NCI-H69 (cell line): Measurements from ENCODE around the gene RFX3.

ENCODE experiments used
- DNase-seq: peaks from one replicate; lab custom pipeline; 2025; lab: John Stamatoyannopoulos, UW

Gene RFX3

DNA sequence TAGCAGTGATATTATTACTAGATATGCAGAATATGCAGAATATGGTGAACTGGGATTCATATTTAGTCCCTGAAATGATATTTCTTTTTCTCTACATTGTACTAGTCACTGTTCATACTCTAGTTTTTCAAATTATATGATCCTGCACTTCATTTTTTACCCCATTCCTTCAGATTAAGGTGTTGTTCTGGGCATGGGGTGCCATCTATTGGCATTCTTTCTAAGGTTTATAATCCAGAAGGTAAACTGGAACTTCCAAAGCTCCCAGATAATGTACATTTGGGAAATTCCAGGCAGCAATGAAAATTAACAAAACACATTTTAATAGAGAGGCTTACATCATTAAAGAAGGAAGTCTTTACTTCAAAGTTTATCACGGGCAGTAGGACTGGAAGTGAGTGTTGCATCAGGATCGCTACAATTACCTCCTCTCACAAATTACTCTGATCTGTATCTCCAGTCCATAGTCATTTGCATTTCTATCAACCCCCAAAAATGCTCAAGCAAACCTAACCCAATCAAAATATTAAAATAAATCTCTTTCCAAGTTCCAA, 12.5 kb downstream of the RFX3 start:
- peak; percentile 81 for DNase-seq

GRCh38 chr9:3511551-3511950, 14.2 kb downstream of the RFX3 start:
- peak; percentile 62 for DNase-seq

DNA sequence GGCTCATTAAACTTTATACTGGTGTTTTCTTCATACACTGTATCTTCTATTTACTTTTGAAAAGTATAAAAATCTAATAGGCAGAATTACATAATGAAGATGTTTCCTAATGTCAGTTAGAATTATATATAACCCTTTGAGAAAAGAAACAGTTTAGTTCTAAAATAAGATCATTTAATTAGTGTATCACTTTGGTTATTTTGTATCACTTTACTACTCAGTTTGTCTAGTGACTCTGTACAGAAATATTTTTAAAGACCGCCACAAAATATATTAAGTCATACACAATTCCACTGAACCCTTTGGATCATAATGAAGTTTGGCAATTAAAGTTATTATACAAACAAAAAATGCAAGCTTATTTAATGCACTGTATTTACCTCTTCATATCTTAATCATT, 15.0 kb downstream of the RFX3 start:
- DNase-seq: no peak

DNA sequence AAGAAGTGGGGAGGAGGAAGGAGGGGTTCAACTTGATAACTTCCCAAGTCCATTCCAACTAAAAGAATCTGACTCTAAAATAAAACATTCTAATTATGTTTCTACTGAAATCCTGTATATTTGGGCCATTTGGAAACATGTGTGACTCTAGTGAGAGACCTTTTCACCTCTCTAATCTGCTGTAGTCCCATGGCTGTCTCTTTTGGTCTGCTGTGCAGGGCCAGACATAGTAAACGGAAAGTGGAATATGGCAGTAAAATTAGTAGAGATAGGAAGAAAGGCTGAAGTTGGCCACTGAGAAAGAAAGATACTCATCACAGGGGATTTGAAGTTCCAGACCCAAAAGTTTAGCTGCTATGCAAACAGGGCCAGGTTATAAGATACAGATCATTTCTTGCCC, 15.9 kb downstream of the RFX3 start:
- peak; percentile 73 for DNase-seq

GRCh38 chr9:3508521-3509291, 17.1 kb downstream of the RFX3 start:
- DNase-seq: peak; percentile 96

DNA sequence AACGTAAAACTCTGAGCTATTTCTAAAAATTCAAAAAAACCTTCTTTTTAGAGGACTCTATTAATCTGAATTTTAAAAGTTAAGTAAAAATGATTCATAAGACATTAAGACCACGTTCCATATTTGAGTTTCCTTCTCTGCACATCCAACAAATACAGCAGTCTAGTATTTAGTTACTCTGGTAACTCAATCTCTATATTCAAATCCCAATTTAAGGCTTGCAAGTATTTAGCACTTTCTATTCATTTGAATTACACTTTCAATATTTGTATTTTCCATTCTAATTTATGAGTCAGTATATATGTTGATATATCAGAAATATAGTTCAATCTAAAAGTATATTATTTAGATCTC, 17.7 kb downstream of the RFX3 start:
- DNase-seq: peak; percentile 45

- DNase-seq: peak; percentile 46
Observed at GRCh38 chr9:3507395-3508077, 18.3 kb downstream of the RFX3 start.

- no peak for DNase-seq
Observed at GRCh38 chr9:3506164-3506563, 19.6 kb downstream of the RFX3 start.

DNA sequence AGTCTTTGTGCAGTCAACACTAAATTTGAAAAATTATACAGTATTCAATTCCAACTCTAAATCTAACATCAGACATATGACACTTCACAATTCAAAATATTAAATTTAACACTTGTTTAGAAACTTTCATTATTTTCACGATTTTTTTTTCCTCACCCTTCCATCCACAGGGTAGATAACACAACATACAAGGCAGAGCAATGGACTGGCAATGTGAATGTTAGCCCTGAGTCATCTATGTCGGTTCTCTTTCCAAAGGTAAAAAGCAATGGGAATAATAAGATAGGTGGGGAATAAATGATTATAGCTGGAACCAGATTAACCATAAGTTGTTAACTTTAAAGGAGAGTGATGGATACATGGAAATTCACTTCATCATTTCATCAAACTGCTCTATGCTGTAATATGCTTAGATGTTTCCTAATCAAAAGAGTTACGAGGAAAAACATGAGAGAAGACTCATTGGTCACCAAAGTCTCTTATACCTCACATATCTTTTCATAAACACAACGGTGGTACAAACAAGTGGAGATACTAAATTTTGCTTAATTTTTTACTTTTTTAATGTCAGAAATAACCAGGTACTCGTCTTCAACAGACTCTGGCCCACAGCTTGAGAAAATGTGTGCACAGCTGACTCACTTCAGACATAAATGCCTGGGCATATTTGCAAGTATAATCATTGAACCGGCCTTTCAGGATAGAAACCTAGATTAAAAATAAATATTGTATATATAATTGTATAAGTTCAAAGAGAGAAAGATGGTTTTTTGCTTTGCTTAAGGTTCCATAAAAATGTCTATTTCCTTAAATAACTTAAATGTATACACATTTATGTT, 23.0 kb downstream of the RFX3 start:
- DNase-seq: peak; percentile 74

DNA sequence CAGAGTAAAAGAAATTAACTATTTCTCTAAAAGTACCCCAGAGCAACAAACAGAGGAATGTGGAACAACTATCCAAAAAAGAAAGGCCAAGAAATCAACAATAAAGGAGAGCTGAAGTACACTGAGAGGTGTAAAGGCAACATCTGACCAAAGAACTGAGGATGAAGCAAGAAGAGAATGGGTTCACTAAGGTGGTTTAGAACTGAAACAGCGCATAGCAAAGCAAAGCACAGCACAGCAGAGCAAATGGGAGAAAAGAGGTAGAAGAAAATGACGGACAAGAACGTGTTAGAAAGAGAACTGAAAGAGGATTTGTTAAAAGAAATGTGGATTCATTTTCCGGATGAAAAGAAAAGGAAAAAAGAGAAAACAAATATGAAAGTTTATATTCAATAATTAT, 25.8 kb downstream of the RFX3 start:
- peak; percentile 66 for DNase-seq

DNA sequence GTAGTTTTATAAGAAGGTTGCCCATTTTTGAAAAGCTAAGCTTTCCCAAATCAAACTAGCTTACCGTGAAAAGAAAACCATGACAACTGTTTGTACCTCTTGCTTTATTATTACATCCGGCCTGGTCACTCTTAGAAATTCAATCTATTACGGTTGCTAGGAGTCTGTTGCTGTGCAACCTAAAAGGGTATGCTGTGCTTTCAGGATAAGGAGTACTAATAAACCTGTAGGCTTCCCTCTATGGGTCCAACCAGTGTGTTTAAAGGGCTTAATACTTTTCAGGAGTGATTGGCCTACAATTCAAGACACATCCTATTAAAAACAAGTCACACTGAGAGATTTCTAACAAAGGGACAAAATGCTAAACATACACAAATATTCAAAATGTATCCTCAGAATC, 27.1 kb downstream of the RFX3 start:
- peak; percentile 96 for DNase-seq

DNA sequence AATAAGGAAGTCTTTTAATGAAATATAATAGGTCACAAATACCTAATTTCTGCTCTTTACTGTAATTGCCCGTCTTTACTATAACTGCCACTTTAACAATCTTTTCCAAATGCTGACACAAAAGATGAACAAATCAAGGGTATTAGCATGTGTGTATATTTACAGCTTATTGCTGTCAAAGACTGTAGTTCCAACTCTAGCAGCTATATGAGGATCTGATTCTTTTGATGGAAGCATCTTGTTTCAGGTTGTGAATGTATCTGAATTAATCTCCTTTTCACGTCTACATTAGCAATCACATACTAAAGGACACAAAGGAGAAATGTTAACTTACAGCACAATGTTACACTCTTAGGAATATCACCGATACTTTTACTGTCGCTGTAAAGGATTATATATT, 27.9 kb downstream of the RFX3 start:
- DNase-seq: peak; percentile 62

GRCh38 chr9:3497401-3497800, 28.4 kb downstream of the RFX3 start:
- peak; percentile 62 for DNase-seq

- DNase-seq: peak; percentile 64
Observed at GRCh38 chr9:3495855-3496254, 29.9 kb downstream of the RFX3 start.

- DNase-seq: no peak
Observed at GRCh38 chr9:3492214-3492613, 33.6 kb downstream of the RFX3 start.

GRCh38 chr9:3491450-3491849, 34.4 kb downstream of the RFX3 start:
- DNase-seq: no peak

GRCh38 chr9:3490957-3491356, 34.8 kb downstream of the RFX3 start:
- DNase-seq: peak; percentile 79

- peak; percentile 44 for DNase-seq
Observed at GRCh38 chr9:3482578-3482977, 43.2 kb downstream of the RFX3 start.

- DNase-seq: no peak
Observed at GRCh38 chr9:3480353-3480655, 45.5 kb downstream of the RFX3 start.

GRCh38 chr9:3479514-3480352, 46.1 kb downstream of the RFX3 start:
- peak; percentile 75 for DNase-seq

GRCh38 chr9:3478549-3478953, 47.2 kb downstream of the RFX3 start:
- DNase-seq: peak; percentile 82
